K562 (cell line): Measurements from ENCODE around the gene SAT2. TPM values are rescaled to one million over a fixed set of nuclear protein-coding genes. Genes with fewer than 3 reads are reported as not detected.

ENCODE experiments used
- BCOR ChIP-seq: fragments of 450-650 bp; IDR thresholded peaks from 2 replicates; pipeline ENCODE4 v1.6.1; 2016
- BHLHE40 ChIP-seq: IDR thresholded peaks from 2 replicates; pipeline ENCODE4 v1.6.1; 2011; ENCODE audit warnings: low read length, improper control_type of control experiment
- BMI1 ChIP-seq: fragments of 150-350 bp; IDR thresholded peaks from 2 replicates; pipeline ENCODE4 v1.6.1; 2014; ENCODE audit warnings: low read length
- CTBP1 ChIP-seq: fragments of 450-650 bp; IDR thresholded peaks from 2 replicates; pipeline ENCODE4 v1.6.1; 2016; ENCODE audit warnings: borderline replicate concordance
- MEIS2 ChIP-seq: fragments of 450-650 bp; IDR thresholded peaks from 2 replicates; pipeline ENCODE4 v1.6.1; 2014; ENCODE audit warnings: mild to moderate bottlenecking; ENCODE audit not compliant: partially characterized antibody
- PHF20 ChIP-seq: fragments of 450-650 bp; IDR thresholded peaks from 2 replicates; pipeline ENCODE4 v1.6.1; 2018; ENCODE audit not compliant: partially characterized antibody
- RBFOX2 ChIP-seq: fragments of 200-400 bp; formaldehyde crosslinking; IDR thresholded peaks from 2 replicates; pipeline ENCODE4 v1.6.1; 2017; ENCODE audit warnings: low read depth, mild to moderate bottlenecking, low read length, moderate library complexity
- SETDB1 ChIP-seq: IDR thresholded peaks from one replicate; pipeline ENCODE4 v1.6.1; 2012; ENCODE audit warnings: low read length, control low read depth, inconsistent platforms
- SMC3 ChIP-seq: conservative IDR thresholded peaks from 2 replicates; pipeline ENCODE4 v1.6.1; 2011; ENCODE audit warnings: low read depth, low read length, improper control_type of control experiment; ENCODE audit not compliant: insufficient read depth
- SP1 ChIP-seq: sonication (generic); formaldehyde crosslinking; IDR thresholded peaks from 2 replicates; pipeline ENCODE4 v1.8.1; 2022; ENCODE audit warnings: mild to moderate bottlenecking, missing genetic modification reagents
- XRCC4 ChIP-seq: IDR thresholded peaks from one replicate; pipeline ENCODE4 v1.6.1; 2011; ENCODE audit not compliant: insufficient read depth, insufficient read length; ENCODE audit errors: extremely low read depth
- ZNF24 ChIP-seq: fragments of 450-650 bp; IDR thresholded peaks from 2 replicates; pipeline ENCODE4 v1.6.1; 2016
- ZNF253 ChIP-seq: fragments of 250-450 bp; sonication (Bioruptor Pico); conservative IDR thresholded peaks from 2 replicates; pipeline ENCODE4 v1.6.1; 2021; ENCODE audit warnings: mild to moderate bottlenecking
- polyA plus RNA-seq, 8 experiments: library from polyadenylated mRNA; depleted of rRNA in 4 of 8; stranded (reverse) in 5 of 8; unstranded in 3 of 8; fragments of >200 nt; fragmentation: Nextera tagmentation in 2 of 8; fragmentation: Illumina TruSeq in 1 of 8; extraction: Ambion mirVana in 2 of 8; extraction: Trizol in 1 of 8; gene quantifications; 2 replicates each; pipeline versions ENCODE4 v1.2.1 to v1.2.3, GENCODE V29; 2011 to 2014; ENCODE audit warnings: inconsistent platforms in 1 of 8, missing spikeins in 1 of 8
- total RNA-seq, 7 experiments: library from RNA; depleted of rRNA in 6 of 7; stranded (reverse); fragments of >200 nt in 6 of 7; fragmentation: Illumina TruSeq in 2 of 7; extraction: Trizol in 2 of 7; gene quantifications; 2 replicates each; pipeline versions ENCODE4 v1.2.1 to v1.2.3, GENCODE V29; 2011 to 2021; ENCODE audit warnings: low replicate concordance in 1 of 7
- TF ChIP-seq, protein P1 (sequence below), 2 experiments: fragments of 450-650 bp in 1 of 2; sonication (generic) in 1 of 2; formaldehyde crosslinking in 1 of 2; IDR thresholded peaks in 1 of 2; conservative IDR thresholded peaks in 1 of 2; 2 replicates each; pipeline versions ENCODE4 v1.6.1 to v1.8.1; 2016 to 2023; ENCODE audit warnings: mild to moderate bottlenecking in 2 of 2, moderate library complexity in 2 of 2, inconsistent platforms in 1 of 2, missing genetic modification reagents in 1 of 2
- TF ChIP-seq, protein P2 (sequence below): sonication (generic); formaldehyde crosslinking; IDR thresholded peaks from 2 replicates; pipeline ENCODE4 v1.9.0; 2022; ENCODE audit warnings: mild to moderate bottlenecking, missing genetic modification reagents
- TF ChIP-seq, protein P3 (sequence below): fragments of 250-450 bp; sonication (Bioruptor Pico); IDR thresholded peaks from 2 replicates; pipeline ENCODE4 v1.8.0; 2022; ENCODE audit warnings: moderate library complexity, mild to moderate bottlenecking, inconsistent platforms
- TF ChIP-seq, protein P4 (sequence below): fragments of 450-650 bp; IDR thresholded peaks from 2 replicates; pipeline ENCODE4 v1.6.1; 2016; ENCODE audit warnings: missing biosample characterization, missing genetic modification characterization
- TF ChIP-seq, protein P5 (sequence below): fragments of 450-650 bp; IDR thresholded peaks from 2 replicates; pipeline ENCODE4 v1.6.1; 2016; ENCODE audit warnings: borderline replicate concordance
- TF ChIP-seq, protein P6 (sequence below): fragments of 450-650 bp; formaldehyde crosslinking; IDR thresholded peaks from 2 replicates; pipeline ENCODE4 v1.4.0; 2022; ENCODE audit warnings: missing genetic modification characterization
- TF ChIP-seq, protein P7 (sequence below): fragments of 450-650 bp; formaldehyde crosslinking; IDR thresholded peaks from 2 replicates; pipeline ENCODE4 v1.4.0; 2020; ENCODE audit warnings: mild to moderate bottlenecking

The SAT2 gene
- total and polyA plus RNA-seq, 9 of the 15 experiments (the other 6 are each of a cell fraction or from before 2014, with no cell fraction given): 2.0 to 8.0 (median 5.3) TPM

DNA sequence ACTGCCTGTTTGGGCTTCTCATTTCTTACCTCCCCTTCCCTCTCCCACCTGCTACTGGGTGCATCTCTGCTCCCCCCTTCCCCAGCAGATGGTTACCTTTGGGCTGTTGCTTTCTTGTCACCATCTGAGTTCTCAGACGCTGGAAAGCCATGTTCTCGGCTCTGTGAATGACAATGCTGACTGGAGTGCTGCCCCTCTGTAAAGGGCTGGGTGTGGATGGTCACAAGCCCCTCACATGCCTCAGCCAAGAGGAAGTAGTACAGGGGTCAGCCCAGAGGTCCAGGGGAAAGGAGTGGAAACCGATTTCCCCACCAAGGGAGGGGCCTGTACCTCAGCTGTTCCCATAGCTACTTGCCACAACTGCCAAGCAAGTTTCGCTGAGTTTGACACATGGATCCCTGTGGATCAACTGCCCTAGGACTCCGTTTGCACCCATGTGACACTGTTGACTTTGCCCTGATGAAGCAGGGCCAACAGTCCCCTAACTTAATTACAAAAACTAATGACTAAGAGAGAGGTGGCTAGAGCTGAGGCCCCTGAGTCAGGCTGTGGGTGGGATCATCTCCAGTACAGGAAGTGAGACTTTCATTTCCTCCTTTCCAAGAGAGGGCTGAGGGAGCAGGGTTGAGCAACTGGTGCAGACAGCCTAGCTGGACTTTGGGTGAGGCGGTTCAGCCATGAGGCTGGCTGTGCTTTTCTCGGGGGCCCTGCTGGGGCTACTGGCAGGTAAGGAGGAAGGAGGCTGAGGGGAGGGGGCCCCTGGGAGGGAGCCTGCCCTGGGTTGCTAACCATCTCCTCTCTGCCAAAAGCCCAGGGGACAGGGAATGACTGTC, 48.4 kb downstream of the SAT2 start, which contains the start of gene CD68 (continued):
- TF ChIP-seq, protein P1, sequence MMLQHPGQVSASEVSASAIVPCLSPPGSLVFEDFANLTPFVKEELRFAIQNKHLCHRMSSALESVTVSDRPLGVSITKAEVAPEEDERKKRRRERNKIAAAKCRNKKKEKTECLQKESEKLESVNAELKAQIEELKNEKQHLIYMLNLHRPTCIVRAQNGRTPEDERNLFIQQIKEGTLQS (IDR thresholded peaks at IDR 0.05): peak; percentile 58; the same call in 1 of the 2 replicates
- TF ChIP-seq, protein P1 (CRISPR knock-in tag; conservative IDR thresholded peaks at IDR 0.05): peak; percentile 50; the same call in 1 of the 2 replicates
- TF ChIP-seq BHLHE40 (no peak), PHF20 (no peak), BCOR (no peak), SETDB1 (no peak), BMI1 (peak; percentile 57; the same call in 1 of the 2 replicates), ZNF24 (no peak), CTBP1 (no peak), ZNF253 (CRISPR knock-in tag) (no peak; the same call in 1 of the 2 replicates), MEIS2 (no peak), XRCC4 (no peak), SMC3 (no peak), SP1 (no peak; the same call in 1 of the 2 replicates), RBFOX2 (peak; percentile 74)
- TF ChIP-seq, protein P2, sequence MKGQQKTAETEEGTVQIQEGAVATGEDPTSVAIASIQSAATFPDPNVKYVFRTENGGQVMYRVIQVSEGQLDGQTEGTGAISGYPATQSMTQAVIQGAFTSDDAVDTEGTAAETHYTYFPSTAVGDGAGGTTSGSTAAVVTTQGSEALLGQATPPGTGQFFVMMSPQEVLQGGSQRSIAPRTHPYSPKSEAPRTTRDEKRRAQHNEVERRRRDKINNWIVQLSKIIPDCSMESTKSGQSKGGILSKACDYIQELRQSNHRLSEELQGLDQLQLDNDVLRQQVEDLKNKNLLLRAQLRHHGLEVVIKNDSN (CRISPR knock-in tag): peak; percentile 68
- TF ChIP-seq, protein P3, sequence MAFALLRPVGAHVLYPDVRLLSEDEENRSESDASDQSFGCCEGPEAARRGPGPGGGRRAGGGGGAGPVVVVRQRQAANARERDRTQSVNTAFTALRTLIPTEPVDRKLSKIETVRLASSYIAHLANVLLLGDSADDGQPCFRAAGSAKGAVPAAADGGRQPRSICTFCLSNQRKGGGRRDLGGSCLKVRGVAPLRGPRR (CRISPR knock-in tag): no peak
- TF ChIP-seq, protein P4, sequence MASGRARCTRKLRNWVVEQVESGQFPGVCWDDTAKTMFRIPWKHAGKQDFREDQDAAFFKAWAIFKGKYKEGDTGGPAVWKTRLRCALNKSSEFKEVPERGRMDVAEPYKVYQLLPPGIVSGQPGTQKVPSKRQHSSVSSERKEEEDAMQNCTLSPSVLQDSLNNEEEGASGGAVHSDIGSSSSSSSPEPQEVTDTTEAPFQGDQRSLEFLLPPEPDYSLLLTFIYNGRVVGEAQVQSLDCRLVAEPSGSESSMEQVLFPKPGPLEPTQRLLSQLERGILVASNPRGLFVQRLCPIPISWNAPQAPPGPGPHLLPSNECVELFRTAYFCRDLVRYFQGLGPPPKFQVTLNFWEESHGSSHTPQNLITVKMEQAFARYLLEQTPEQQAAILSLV (tag): no peak
- TF ChIP-seq, protein P5, sequence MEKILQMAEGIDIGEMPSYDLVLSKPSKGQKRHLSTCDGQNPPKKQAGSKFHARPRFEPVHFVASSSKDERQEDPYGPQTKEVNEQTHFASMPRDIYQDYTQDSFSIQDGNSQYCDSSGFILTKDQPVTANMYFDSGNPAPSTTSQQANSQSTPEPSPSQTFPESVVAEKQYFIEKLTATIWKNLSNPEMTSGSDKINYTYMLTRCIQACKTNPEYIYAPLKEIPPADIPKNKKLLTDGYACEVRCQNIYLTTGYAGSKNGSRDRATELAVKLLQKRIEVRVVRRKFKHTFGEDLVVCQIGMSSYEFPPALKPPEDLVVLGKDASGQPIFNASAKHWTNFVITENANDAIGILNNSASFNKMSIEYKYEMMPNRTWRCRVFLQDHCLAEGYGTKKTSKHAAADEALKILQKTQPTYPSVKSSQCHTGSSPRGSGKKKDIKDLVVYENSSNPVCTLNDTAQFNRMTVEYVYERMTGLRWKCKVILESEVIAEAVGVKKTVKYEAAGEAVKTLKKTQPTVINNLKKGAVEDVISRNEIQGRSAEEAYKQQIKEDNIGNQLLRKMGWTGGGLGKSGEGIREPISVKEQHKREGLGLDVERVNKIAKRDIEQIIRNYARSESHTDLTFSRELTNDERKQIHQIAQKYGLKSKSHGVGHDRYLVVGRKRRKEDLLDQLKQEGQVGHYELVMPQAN: peak; percentile 11; the same call in 1 of the 2 replicates
- TF ChIP-seq, protein P6, sequence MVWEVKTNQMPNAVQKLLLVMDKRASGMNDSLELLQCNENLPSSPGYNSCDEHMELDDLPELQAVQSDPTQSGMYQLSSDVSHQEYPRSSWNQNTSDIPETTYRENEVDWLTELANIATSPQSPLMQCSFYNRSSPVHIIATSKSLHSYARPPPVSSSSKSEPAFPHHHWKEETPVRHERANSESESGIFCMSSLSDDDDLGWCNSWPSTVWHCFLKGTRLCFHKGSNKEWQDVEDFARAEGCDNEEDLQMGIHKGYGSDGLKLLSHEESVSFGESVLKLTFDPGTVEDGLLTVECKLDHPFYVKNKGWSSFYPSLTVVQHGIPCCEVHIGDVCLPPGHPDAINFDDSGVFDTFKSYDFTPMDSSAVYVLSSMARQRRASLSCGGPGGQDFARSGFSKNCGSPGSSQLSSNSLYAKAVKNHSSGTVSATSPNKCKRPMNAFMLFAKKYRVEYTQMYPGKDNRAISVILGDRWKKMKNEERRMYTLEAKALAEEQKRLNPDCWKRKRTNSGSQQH (CRISPR knock-in tag): peak; percentile 34; the same call in 1 of the 2 replicates
- TF ChIP-seq, protein P7, sequence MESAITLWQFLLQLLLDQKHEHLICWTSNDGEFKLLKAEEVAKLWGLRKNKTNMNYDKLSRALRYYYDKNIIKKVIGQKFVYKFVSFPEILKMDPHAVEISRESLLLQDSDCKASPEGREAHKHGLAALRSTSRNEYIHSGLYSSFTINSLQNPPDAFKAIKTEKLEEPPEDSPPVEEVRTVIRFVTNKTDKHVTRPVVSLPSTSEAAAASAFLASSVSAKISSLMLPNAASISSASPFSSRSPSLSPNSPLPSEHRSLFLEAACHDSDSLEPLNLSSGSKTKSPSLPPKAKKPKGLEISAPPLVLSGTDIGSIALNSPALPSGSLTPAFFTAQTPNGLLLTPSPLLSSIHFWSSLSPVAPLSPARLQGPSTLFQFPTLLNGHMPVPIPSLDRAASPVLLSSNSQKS (CRISPR knock-in tag): no peak
